Right renal cortex interstitium (tissue), 3 donors: ENCODE data around the gene DSC3. TPM values are rescaled to one million over a fixed set of nuclear protein-coding genes. Genes with fewer than 3 reads are reported as not detected.
A peak's percentile ranks its signal among the peaks of the same experiment; 100 is the strongest.
"Not testable (repeated sequence)": the region's sequence is repeated elsewhere in the genome, so short reads cannot be mapped to it uniquely, and the experiment has no call there.

Source experiments
- DNase-seq, 3 donors: peaks; one replicate each; pipeline ENCODE4 v3.0.0-alpha.2; 2013; ENCODE audit warnings: low read depth in 3 of 3, low spot score in 2 of 3
- polyA plus RNA-seq, 3 donors: library from polyadenylated mRNA; unstranded; fragments of 120-200 nt; gene quantifications; one replicate each; pipeline ENCODE4 v1.2.1, GENCODE V29; 2013; ENCODE audit not compliant: insufficient read length in 3 of 3

Gene DSC3
- polyA plus RNA-seq, 3 donors = 1.7 to 4.4 (median 2.3) TPM

GRCh38 chr18:31041271-31042083, 1.1 kb downstream of the DSC3 start:
- DNase-seq = peak in 1 of 3 donors; percentile 25

DNA sequence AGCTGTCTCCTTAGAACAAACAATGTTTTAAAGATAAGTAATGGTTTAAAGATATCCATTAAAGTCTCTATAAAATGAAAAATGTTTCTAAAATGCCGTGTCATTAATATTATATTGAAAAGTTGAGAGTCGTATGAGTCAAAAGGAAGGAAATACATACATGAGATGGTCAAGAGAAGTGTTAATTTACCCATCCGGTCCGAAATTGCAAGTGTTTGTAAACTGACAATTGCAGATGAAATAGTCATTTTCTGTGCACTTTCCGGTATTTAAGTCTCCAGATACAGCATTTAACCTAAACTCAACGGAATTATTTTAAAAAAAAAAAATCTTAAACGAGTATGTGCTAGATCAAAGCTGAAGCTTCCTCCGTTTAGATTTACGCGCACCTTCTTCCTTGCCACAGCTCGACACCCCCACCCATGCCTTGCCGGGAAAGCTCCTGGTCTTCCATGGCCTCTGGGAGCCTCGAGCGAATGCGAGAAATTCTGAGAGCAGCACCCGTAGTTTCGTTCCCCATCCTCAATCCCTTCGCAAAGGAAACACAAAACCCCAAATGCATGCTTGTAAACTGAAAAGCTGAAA, 1.8 kb downstream of the DSC3 start:
- peak in 1 of 3 donors; percentile 34 for DNase-seq

- DNase-seq = no peak
Observed at GRCh38 chr18:31039426-31039825, 3.1 kb downstream of the DSC3 start.

DNA sequence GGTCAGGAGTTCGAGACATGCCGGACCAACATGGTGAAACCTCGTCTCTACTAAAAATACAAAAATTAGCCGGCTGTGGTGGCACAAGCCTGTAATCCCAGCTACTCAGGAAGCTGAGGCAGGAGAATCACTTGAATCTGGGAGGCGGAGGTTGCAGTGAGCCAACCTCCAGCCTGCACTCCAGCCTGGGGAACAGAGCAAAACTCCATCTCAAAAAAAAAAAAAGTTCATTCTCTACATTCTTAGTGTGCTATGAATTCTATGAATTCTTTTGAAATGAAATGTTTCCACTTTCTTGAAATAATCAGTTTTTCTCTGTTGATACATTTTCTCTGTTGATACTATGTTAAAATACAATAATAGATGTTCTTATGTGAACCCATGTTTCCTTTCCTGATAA, 4.9 kb downstream of the DSC3 start:
- not testable (repeated sequence) for DNase-seq

GRCh38 chr18:31034541-31034940, 8.0 kb downstream of the DSC3 start:
- no peak for DNase-seq

DNA sequence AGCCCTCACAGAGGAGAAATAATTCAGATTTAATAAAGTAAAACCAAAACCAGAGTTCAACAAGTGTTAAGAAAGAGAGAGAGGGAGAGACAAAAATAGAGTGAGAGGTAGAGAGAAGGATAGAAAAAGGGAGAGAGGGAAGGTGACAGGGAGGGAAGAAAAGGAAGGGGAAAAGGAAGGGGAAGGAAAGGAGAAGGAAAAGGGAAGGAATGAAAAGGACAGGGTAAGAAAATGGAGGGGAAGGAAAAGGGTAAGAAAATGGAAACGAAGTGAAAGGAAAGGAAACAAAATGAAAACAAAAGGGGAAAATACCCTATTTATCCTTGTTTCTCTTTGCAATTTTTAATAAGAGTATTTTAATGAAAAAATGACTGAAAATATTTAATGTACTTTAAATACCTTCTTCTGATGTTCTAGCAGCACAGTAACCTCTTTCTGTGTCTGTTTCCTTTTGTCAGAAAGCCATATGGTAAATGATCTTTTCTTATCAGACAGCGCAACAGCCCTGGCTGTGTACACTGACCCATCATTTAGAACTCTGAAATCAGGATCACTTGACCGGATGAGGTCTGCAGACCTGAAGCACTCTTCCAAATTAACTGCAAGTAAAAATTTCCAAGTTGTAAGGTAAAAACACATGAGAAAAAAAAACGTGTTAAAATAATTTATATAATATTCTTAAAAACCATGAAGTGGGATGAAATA, 11.8 kb downstream of the DSC3 start:
- no peak for DNase-seq

DNA sequence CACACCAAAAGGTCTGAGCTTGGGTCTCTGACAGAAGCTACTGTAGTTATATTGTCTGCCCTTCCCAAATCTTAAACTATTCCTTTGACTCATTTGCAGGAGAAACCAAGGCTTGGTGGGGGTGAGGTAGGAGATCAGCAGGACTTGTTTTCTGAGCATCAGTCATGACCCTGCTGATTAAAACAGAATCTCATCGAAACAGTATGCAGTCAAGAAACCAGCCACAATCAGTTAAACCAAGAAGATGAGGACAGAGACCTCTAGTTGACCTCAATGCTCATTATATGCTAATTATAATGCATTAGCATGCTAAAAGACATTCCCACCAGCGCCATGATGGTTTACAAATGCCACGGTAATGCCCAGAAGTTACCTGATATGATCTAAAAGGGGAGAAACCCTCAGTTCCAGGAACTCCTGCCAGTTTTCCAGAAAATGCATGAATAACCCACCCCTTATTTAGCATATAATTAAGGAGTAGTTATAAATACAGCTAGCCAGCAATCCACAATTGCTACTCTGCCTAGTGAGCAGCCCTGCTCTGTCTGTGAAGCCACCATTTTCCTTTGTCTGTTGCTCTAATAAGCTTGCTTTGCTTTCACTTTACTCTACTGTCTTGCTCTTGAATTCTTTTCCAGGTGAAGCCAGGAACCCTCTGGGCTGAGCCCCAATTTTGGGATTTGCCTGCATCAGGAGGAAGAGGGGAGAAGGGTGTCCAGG, 26.7 kb downstream of the DSC3 start:
- DNase-seq = no peak

DNA sequence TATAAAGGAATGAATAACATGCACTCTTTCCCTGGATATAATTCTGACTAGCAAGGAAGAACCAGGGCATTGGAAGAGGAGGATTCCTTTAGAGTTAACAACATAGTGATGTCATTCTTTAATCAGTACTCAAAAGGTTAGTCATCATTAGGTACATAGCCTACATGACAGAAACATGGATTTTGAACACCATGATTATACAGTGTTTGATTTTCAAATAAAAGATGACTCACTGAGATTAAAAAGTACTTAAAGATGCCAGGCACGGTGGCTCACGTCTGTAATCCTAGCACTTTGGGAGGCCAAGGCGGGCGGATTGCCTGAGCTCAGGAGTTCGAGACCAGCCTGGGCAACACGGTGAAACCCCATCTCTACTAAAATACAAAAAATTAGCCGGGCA, 31.1 kb downstream of the DSC3 start:
- not testable (repeated sequence) for DNase-seq

DNA sequence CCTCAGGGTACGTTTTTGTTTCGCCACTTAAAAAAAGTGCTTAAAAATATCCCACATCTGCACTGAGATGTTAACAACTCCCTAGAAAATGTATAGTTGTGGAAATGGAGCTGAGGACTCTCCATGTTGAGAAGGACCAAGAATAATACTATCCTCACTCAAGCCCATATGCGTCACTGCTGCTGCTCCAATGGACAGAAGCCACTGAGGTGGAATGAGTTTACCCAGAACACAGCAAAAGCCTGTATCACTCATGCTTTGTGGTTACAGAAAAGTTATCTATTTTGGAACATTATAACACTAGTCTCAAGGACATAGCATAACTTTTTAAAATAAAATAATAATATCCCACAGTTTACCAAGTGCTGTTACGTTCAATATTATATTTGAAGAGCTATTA, 31.9 kb downstream of the DSC3 start:
- no peak for DNase-seq

DNA sequence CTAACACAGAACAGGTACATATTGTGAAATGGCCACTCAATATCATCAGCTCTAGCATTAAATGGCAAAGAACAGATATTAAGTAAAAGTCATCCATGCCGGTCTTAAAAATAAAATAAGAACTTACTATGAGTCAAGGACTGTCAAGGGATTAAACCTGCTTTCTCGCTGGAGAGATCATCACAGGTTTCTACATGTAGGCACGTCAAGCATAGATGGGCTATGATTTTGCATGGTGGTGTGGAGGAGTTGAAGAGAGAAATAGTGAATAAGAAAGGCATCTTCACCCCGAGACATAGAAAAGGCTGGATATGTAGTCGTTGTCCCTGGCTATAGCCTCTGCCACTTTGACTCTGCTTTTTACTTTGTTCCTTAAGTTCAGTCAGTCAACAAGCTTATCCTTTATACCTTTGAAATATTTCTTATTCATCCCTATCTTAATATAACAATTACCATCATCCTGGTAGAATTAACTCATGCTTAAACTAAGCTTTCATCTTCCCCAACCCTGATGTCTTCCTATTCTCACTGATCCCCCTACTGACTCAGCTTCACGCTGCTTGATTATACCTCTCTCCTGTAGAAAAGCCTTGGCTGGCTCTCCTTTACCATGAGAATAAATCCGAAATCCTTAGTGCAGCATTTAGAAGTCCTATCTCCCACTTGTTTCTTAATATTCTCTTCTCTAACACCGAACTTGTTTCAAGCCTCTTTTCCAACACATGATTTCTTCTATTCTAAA, 42.5 kb downstream of the DSC3 start:
- DNase-seq = no peak

- DNase-seq = no peak
Observed at GRCh38 chr18:30999186-30999585, 43.4 kb downstream of the DSC3 start.

DNA sequence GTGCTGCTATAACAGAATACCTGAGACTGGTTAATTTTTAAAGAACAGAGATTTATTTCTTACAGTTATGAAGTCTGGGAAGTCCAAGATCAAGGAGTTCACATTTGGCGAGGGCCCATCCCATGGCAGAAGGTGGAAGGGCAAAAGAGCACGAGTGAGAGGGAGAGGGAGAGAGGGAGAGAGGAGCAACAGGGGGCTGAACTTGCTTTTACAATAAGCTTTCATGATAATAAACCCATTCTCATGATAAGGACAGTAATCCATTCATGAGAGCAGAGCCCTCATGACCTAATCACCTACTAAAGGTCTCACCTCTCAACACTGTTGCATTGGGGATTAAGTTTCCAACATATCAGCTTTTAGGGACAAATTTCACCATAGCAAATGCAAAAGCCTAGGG, 45.3 kb downstream of the DSC3 start:
- no peak for DNase-seq

GRCh38 chr18:30992231-30992630, 50.3 kb downstream of the DSC3 start:
- DNase-seq = no peak

DNA sequence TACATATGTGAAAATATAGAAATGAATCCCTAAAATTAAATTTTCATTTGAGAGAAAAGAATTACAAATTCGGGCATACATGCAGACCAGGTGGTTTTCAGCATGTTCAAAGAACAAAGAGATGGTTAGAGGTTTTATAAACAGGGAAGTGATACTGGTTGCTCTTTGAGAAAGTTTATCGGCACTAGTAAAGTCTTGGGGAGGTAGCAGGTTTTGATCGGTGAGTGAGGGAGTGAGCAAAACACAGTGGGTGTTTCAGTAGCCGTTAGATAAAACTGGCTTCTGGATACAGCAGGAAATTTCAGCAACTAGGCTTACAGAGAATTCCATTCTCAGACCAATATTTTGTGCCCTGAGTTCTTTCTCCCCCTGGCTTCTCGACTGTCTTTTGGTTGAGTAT, 51.1 kb downstream of the DSC3 start:
- DNase-seq = no peak

DNA sequence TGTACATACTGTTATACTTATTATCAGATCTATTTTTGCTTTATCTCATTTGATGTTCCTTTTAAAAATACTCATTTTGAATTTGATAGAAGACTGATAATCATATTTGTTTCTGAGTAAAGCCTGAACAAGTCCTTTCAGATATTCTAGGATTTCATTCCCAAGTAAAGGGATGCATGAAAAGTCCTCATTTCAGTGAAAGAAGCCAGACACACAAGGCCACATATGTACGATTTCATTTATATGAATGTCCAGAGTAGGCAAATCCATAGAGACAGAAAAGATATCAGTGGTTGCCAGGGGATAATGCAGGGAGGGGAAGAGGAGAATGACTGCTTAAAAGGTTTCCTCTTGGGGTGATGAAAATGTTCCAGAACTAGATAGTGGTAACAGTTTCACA, 53.4 kb downstream of the DSC3 start:
- DNase-seq = no peak

DNA sequence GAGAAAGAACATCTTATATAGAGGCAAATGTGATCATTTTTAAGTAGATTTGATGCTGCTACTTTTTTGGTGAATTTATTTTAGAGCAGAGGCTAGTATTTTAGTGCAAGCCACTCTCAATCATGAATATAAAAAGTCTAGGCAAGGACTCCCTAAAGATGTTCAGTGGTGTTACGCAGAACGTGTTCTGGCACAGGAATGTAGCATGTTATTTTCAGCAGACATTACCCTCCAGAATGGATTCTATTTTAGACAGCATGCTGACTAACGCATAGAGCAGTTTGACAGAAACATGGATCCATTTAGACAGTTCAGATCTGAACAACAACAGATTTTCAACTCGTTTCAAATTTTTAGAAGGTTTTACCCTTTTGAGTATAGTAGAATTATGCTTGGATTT, 54.1 kb downstream of the DSC3 start:
- no peak for DNase-seq

- no peak for DNase-seq
Observed at GRCh38 chr18:30987467-30988241, 54.9 kb downstream of the DSC3 start.

GRCh38 chr18:30985753-30986152, 56.8 kb downstream of the DSC3 start:
- no peak for DNase-seq

GRCh38 chr18:30982285-30982992, 60.1 kb downstream of the DSC3 start:
- no peak for DNase-seq
